NCI-H526 treated with DMSO at 0.1 percent for 48 hours (cell line): ENCODE results near the gene MRPL53.

Experiments
- DNase-seq: peaks from one replicate; lab custom pipeline; 2025; lab: John Stamatoyannopoulos, UW

MRPL53 gene

GRCh38 chr2:74472086-74472944 lies at the start of gene MRPL53:
TSS of gene MRPL53 (minus strand) at chr2:74472680. CDS start at chr2:74472660, 20 bp downstream.
- peak; percentile 71 for DNase-seq

GRCh38 chr2:74516650-74517049 lies 44.2 kb upstream of the MRPL53 start:
- no peak for DNase-seq

GRCh38 chr2:74515981-74516633 lies 43.6 kb upstream of the MRPL53 start:
- DNase-seq: no peak

GRCh38 chr2:74515271-74515980 lies 42.9 kb upstream of the MRPL53 start:
- no peak for DNase-seq

- DNase-seq: no peak
These were observed 42.1 kb upstream of the MRPL53 start, which contains the start of gene TLX2 for GRCh38 chr2:74514368-74515270. TSS of gene TLX2 (plus strand) at chr2:74514450. CDS start at chr2:74514807, 357 bp downstream.

- DNase-seq: no peak
These were observed 41.3 kb upstream of the MRPL53 start for GRCh38 chr2:74513605-74514367.

DNA sequence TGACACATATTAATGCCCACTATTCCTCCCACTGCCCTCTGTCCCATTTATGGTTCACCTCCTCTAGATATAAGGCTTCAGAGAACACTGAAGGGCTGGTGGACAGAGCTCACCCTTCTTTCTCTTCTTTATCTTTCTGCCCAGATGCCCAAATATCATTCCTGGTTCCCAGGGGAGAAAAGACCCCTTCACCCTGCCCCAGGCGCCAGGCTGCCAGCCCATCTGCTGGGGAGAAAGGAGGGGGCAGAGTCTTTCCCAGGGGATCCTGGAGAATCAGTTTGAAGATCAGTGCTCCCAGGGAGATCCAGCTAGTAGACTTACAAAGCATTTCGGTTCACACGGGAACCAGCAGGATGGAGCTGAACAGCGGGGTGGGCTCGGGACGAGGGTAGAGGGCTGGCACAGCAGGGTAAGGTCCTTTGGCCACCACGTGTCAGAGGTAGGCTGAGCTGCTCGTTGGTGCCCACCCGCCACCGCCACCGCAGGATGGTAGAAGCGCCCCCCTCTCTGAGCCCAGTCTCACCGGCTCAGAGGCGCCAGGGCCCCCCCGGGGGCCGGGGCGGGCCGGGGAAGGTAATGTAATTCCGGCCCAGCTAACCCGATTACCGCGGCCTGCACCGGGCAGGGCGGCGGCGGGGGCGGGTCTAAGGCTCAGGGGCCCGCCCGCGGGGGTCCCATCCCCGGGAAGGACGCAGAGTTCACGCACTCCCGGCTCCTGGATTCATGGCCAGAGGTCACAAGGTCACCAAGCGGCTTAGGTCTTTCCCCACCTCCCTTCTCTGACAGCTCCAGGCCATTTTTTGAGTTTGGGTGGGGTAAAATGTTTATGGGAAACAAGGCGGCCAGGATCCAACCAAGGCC lies 40.5 kb upstream of the MRPL53 start:
- no peak for DNase-seq

GRCh38 chr2:74511104-74511989 lies 38.9 kb upstream of the MRPL53 start:
- no peak for DNase-seq

GRCh38 chr2:74510272-74510671 lies 37.8 kb upstream of the MRPL53 start:
- no peak for DNase-seq

DNA sequence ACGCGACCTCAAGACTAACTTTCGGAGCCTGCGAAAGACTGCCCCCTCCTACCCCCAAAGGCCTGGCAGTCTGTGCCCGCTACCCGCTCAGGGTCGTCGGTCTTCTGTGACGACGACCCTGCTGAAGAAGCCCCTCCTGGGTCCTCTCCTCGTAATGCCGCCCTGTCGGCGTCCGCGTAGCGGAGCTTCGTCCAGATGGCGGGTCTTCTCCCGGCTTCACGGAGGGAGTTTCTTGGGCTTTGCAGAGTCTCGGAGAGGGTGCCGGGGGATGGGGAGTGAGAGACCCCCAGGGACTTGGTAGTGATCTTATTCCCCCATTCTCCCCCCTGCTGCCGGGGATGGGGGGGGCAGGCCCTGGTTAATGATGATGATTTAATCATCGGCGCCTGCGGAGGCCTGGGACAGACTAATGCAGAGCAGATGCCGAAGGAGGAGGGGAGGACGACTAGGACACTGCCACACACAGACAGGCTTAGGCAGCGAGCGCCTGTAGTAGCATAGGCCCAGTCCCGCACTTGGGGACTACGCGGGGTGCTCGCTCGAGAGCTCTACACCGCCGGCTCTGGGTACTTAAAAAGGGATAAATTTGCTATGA lies 35.5 kb upstream of the MRPL53 start:
- DNase-seq: no peak

DNA sequence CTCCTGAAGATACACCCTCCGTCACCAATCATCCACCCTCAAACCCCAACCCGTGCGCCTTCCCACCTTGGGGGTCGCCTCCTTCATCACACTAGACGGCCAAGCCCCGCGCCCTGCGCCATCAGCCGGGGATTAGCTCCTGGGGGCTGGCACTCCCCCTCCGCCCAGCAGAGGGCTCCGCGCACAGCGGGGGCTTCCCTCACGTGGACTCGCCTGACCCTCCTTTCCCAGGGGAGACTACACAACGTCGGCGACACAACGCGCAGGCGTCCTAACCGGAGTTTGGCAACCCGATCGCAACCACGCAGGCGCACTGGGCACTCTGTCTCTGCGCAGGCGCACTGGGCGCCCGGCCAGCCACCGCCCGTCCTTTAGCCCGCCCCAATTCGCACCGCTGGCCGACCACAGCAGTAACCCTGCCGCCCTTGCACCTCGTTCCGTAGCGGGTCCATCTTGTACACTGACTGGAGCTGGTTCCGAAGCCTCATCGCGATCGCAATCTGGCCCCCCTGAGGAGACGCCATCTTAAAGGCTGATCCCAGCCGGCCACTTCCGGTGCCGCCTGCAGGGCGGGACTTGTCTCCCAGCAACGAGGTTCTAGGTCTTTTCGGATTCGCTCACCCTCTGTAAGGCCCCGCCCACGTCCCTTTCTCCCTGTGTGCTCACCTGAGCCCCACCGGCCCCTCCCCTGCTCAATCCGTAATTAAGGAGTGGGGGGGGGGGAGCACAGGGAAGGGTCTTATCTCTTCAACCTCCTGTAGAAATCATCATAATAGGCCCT lies 34.9 kb upstream of the MRPL53 start, which contains the start of gene PCGF1:
Gene PCGF1, minus strand, starts transcription at position 551 of the 781 bp plus-strand sequence. Its CDS starts 27 bp downstream, at position 524.
- DNase-seq: peak; percentile 94

GRCh38 chr2:74505448-74506246 lies 33.2 kb upstream of the MRPL53 start:
- DNase-seq: no peak

GRCh38 chr2:74504591-74504990 lies 32.1 kb upstream of the MRPL53 start:
- DNase-seq: no peak

DNA sequence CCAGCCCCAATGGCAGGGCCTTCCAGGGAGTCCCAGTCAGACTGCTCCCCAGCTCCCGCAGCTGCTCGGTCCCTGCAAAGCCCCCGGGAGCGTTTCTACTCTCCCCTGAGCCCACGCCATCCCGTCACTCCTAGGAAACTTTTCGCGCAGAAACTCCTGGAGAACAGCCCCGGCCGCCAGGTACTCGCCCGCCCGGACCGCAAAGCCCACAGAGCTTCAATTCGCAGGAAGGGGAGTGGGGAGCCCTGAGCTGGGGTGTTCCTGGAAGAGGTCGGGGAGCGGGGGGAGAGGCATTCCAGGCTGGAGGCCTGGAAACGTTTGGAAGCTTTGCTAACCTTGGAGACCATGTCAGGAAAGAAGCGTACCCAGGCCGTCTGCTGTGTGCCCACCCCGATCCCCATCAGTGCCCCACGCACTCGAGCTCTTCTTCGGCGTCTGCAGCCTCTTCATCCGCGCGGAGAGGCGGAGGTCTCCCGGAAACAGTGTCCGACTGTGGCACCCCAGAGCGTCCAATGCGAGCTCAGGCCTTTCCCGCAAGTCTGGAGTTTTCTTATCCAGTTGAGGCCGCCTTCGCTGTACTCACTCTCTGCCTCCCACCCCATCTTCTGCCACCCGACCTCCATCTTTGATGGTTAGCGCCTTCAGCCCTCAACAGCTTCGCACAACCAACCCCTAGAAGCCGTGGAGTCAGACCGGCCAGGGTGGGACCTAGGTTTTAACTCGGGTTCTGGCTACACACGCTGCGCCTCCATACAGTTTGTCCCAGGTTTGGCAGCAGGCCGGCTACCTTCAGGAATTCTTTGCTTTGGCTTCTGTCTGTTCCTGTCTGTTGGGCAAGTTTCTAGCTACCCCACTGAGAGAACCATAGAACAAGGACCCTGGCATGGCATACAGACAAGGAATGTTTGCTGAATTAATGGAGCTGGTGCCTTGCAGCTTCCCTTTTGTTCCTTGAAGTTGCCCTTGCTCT lies 31.3 kb upstream of the MRPL53 start:
- DNase-seq: no peak
